ENCODE results near the gene SSRP1. TPM values are rescaled to one million over a fixed set of nuclear protein-coding genes. Genes with fewer than 3 reads are reported as not detected.
"Not testable (repeated sequence)": the region's sequence is repeated elsewhere in the genome, so short reads cannot be mapped to it uniquely, and the experiment has no call there.

SSRP1 gene
- total RNA-seq, 4 donors from 2014 or later = 51.0 to 67.5 (median 56.5) TPM

- 56 to 60% methylated on average over 7 of the region's 7 CpGs for WGBS, 2 donors
- Histone ChIP-seq H3K4me1 (no peaks in the 10 kb centered on the region), H3K4me3 (no peak overlapping the region), H3K36me3 (no peaks in the 10 kb centered on the region), H3K27me3 (no peaks in the 10 kb centered on the region), H3K27ac (no peak overlapping the region), H3K9me3 (no peaks in the 10 kb centered on the region)
- no peak for DNase-seq (ENCODE audit: low spot score in 2 of 2)
- TF ChIP-seq POLR2A (IDR thresholded peaks at IDR 0.05) (no peak), EP300 (IDR thresholded peaks at IDR 0.05) (no peak), CTCF (IDR thresholded peaks at IDR 0.05) (no peak)
Measured at GRCh38 chr11:57363131-57364080, 27.7 kb upstream of the SSRP1 start.

GRCh38 chr11:57361926-57362325 lies 26.2 kb upstream of the SSRP1 start:
- Histone ChIP-seq H3K9me3 (no peaks in the 10 kb centered on the region), H3K4me1 (peaks cover 0 to 12% (median 0%) of the 10 kb centered on the region in 4 donors), H3K27ac (no peak overlapping the region), H3K4me3 (no peak overlapping the region), H3K27me3 (no peaks in the 10 kb centered on the region), H3K36me3 (no peaks in the 10 kb centered on the region)
- no peak for TF ChIP-seq EP300 (IDR thresholded peaks at IDR 0.05)
- TF ChIP-seq CTCF (IDR thresholded peaks at IDR 0.05) = no peak
- no peak for TF ChIP-seq POLR2A (IDR thresholded peaks at IDR 0.05)
- DNase-seq (ENCODE audit: low spot score in 2 of 2) = no peak
- 87 to 89% methylated on average over 3 of the region's 3 CpGs for WGBS, 2 donors

- not testable (repeated sequence) for H3K9me3 ChIP-seq; DNase-seq (ENCODE audit: low spot score in 2 of 2); H3K36me3 ChIP-seq; H3K27ac ChIP-seq; H3K4me3 ChIP-seq; H3K27me3 ChIP-seq
- peaks cover 0 to 12% (median 0%) of the 10 kb centered on the region in 4 donors for H3K4me1 ChIP-seq
Measured at GRCh38 chr11:57361420-57361819, 25.7 kb upstream of the SSRP1 start.

GRCh38 chr11:57360991-57361390 lies 25.3 kb upstream of the SSRP1 start:
- Histone ChIP-seq H3K36me3 (no peaks in the 10 kb centered on the region), H3K27ac (no peak overlapping the region), H3K27me3 (no peaks in the 10 kb centered on the region), H3K9me3 (no peaks in the 10 kb centered on the region), H3K4me3 (no peak overlapping the region), H3K4me1 (peaks cover 0 to 12% (median 0%) of the 10 kb centered on the region in 4 donors)
- WGBS, 2 donors = 87 to 89% methylated on average over 8 of the region's 8 CpGs
- TF ChIP-seq EP300 (IDR thresholded peaks at IDR 0.05) = no peak
- DNase-seq (ENCODE audit: low spot score in 2 of 2) = no peak

GRCh38 chr11:57359896-57360690 lies 24.4 kb upstream of the SSRP1 start:
- H3K9me3 ChIP-seq = no peaks in the 10 kb centered on the region
- DNase-seq (ENCODE audit: low spot score in 2 of 2) = no peak
- TF ChIP-seq CTCF (IDR thresholded peaks at IDR 0.05) = no peak
- TF ChIP-seq EP300 (IDR thresholded peaks at IDR 0.05) = no peak
- TF ChIP-seq POLR2A (IDR thresholded peaks at IDR 0.05) = no peak
- H3K36me3 ChIP-seq = no peaks in the 10 kb centered on the region
- H3K27ac ChIP-seq = no peak overlapping the region
- no peak overlapping the region for H3K4me3 ChIP-seq
- no peaks in the 10 kb centered on the region for H3K27me3 ChIP-seq
- H3K4me1 ChIP-seq = peaks cover 0 to 12% (median 0%) of the 10 kb centered on the region in 4 donors
- WGBS, 2 donors = 82 to 86% methylated on average over 9 of the region's 9 CpGs

- H3K27ac ChIP-seq = no peak overlapping the region
- no peaks in the 10 kb centered on the region for H3K36me3 ChIP-seq
- H3K9me3 ChIP-seq = no peaks in the 10 kb centered on the region
- no peaks in the 10 kb centered on the region for H3K27me3 ChIP-seq
- H3K4me3 ChIP-seq = no peak overlapping the region
- WGBS, 2 donors = 86 to 97% methylated on average over 5 of the region's 5 CpGs
- no peak for DNase-seq (ENCODE audit: low spot score in 2 of 2)
- peaks cover 0 to 12% (median 0%) of the 10 kb centered on the region in 4 donors for H3K4me1 ChIP-seq
- TF ChIP-seq EP300 (IDR thresholded peaks at IDR 0.05) (no peak), CTCF (IDR thresholded peaks at IDR 0.05) (no peak), POLR2A (IDR thresholded peaks at IDR 0.05) (no peak)
Measured at GRCh38 chr11:57359396-57359795, 23.7 kb upstream of the SSRP1 start.

Data from tibial nerve (tissue), 4 donors.